Panc1 (cell line): ENCODE data around the gene RASSF10. TPM values are rescaled to one million over a fixed set of nuclear protein-coding genes. Genes with fewer than 3 reads are reported as not detected.

Source experiments
- ATAC-seq: fragments of 200-7000 bp; cut with Tn5 transposase; 2 replicates; pipeline ENCODE4 v1.9.1; 2020; ENCODE audit warnings: mild to moderate bottlenecking, moderate library complexity
- BruUV-seq: library from RNA; stranded (reverse); fragments of 400-500 nt; replicated peaks from 2 replicates; lab custom pipeline; 2021; lab: Mats Ljungman, UMichigan
- CTCF ChIA-PET: fragments of 300-600 bp; sonication (Branson Sonifier 250); formaldehyde crosslinking; loops from one replicate; lab custom pipeline; 2022; ENCODE audit warnings: antibody characterized with exemption; lab: Charles Lee
- POLR2A ChIA-PET: fragments of 300-600 bp; sonication (Branson Sonifier 250); formaldehyde crosslinking; loops from one replicate; lab custom pipeline; 2022; ENCODE audit warnings: antibody characterized with exemption; lab: Charles Lee
- DNase-seq: peaks from one replicate; pipeline ENCODE4 v3.0.0-alpha.2; 2010; ENCODE audit warnings: low read depth, low spot score
- H3K27ac ChIP-seq: 2 replicates; pipeline ENCODE4 v1.5.1; 2011; ENCODE audit warnings: mild to moderate bottlenecking, low read length, inconsistent platforms
- H3K27me3 ChIP-seq: fragments of 200-500 bp; sonication (Bioruptor generic); 2 replicates; pipeline ENCODE4 v1.6.0; 2014; ENCODE audit warnings: low read length, inconsistent platforms; ENCODE audit not compliant: control insufficient read depth, insufficient read depth
- H3K36me3 ChIP-seq: fragments of 200-500 bp; sonication (Bioruptor generic); 2 replicates; pipeline ENCODE4 v1.5.1; 2014; ENCODE audit warnings: inconsistent platforms, mild to moderate bottlenecking, low read length, moderate library complexity; ENCODE audit not compliant: control insufficient read depth, insufficient read depth
- H3K4me1 ChIP-seq: 2 replicates; pipeline ENCODE4 v1.5.1; 2011; ENCODE audit warnings: inconsistent platforms, mild to moderate bottlenecking, low read length, moderate library complexity; ENCODE audit not compliant: control insufficient read depth, insufficient read depth
- H3K4me3 ChIP-seq, 2 experiments: 2 replicates each; pipeline ENCODE4 v1.5.1; 2011 to 2012; ENCODE audit warnings: low read depth in 2 of 2, low read length in 2 of 2, mild to moderate bottlenecking in 2 of 2, inconsistent platforms in 1 of 2, moderate library complexity in 1 of 2
- H3K9me3 ChIP-seq: fragments of 200-500 bp; sonication (Bioruptor generic); 2 replicates; pipeline ENCODE4 v1.5.1; 2014; ENCODE audit warnings: low read depth, mild to moderate bottlenecking, inconsistent platforms, low read length, moderate library complexity; ENCODE audit not compliant: control insufficient read depth, insufficient read depth
- CTCF ChIP-seq: fragments of 450-650 bp; IDR thresholded peaks from 2 replicates; pipeline ENCODE4 v1.5.1; 2017; ENCODE audit warnings: mild to moderate bottlenecking
- POLR2AphosphoS5 ChIP-seq: IDR thresholded peaks from 2 replicates; pipeline ENCODE4 v1.6.1; 2012; ENCODE audit warnings: mild to moderate bottlenecking, low read depth, low read length, moderate library complexity
- SIN3A ChIP-seq: IDR thresholded peaks from 2 replicates; pipeline ENCODE4 v1.6.1; 2012; ENCODE audit warnings: low read depth, mild to moderate bottlenecking, low read length, moderate library complexity, borderline replicate concordance; ENCODE audit not compliant: insufficient read depth
- TCF7L2 ChIP-seq: IDR thresholded peaks from 2 replicates; pipeline ENCODE4 v1.6.1; 2011; ENCODE audit warnings: mild to moderate bottlenecking, low read depth, low read length, inconsistent platforms
- in situ Hi-C: cut with HindIII; loops from 2 replicates; pipeline ENCODE4 v1.10.0; 2016; ENCODE audit warnings: low sequenced_read_pairs, low pct_unique_long_range_greater_than_20kb
- intact Hi-C: fragments of 100-400 bp; cut with micrococcal nuclease; formaldehyde crosslinking; loops from one replicate; pipeline ENCODE4 v1.10.0; 2022; ENCODE audit not compliant: unreplicated experiment
- total RNA-seq: library from RNA; stranded (reverse); gene quantifications from one replicate; pipeline ENCODE4 v1.2.1, GENCODE V29; 2021; ENCODE audit not compliant: unreplicated experiment
- TF ChIP-seq, protein P1 (sequence below), 2 experiments: IDR thresholded peaks; 2 replicates each; pipeline ENCODE4 v1.6.1; 2011 to 2012; ENCODE audit warnings: low read depth in 2 of 2, control low read depth in 1 of 2, low read length in 1 of 2, mild to moderate bottlenecking in 1 of 2, moderate library complexity in 1 of 2; ENCODE audit not compliant: insufficient read depth in 1 of 2

Gene RASSF10
- total RNA-seq, 1 experiment from 2014 or later: not detected

DNA sequence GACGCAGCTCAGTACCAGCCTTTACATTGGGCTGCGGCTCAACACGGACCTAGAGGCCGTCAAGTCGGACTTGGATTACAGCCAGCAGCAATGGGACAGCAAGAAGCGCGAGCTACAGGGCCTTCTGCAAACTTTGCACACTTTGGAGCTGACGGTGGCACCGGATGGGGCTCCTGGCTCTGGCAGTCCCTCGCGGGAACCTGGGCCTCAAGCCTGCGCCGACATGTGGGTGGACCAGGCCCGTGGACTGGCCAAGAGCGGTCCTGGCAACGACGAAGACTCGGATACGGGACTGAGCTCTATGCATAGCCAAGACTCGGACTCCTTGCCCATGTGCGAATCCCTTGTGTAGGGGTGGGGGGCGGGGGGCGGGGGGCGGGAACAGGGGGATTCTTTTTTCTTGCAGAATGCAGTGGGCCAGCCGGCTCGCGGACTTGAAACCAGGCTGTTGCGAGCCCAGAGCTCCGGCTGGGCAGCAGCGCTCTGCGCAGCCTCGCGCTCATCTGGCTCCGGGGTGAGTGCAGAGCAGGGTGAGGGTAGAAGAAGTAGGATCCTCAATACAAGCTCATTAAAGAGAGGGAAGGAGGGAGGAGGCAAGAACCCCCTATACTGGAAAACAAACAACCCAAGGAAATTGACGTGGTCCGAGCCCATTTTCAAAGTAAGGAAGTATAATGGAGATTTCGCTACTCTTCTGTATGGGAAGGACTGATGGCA, 1.8 kb downstream of the RASSF10 start:
- ChIA-PET POLR2A (no interaction called here), CTCF (no interaction called here)
- DNase-seq: no peak
- Histone ChIP-seq H3K4me3 (no peak overlapping the region), H3K9me3 (no peaks in the 10 kb centered on the region), H3K36me3 (no peaks in the 10 kb centered on the region), H3K27me3 (peaks cover 18% of the 10 kb centered on the region), H3K4me1 (no peaks in the 10 kb centered on the region), H3K27ac (no peak overlapping the region)
- BruUV-seq: no TSS peak
- intact Hi-C loops (no loop called here), in situ Hi-C loops (no loop called here)
- TF ChIP-seq POLR2AphosphoS5 (no peak), TCF7L2 (no peak), SIN3A (no peak), CTCF (no peak)
- TF ChIP-seq, protein P1, sequence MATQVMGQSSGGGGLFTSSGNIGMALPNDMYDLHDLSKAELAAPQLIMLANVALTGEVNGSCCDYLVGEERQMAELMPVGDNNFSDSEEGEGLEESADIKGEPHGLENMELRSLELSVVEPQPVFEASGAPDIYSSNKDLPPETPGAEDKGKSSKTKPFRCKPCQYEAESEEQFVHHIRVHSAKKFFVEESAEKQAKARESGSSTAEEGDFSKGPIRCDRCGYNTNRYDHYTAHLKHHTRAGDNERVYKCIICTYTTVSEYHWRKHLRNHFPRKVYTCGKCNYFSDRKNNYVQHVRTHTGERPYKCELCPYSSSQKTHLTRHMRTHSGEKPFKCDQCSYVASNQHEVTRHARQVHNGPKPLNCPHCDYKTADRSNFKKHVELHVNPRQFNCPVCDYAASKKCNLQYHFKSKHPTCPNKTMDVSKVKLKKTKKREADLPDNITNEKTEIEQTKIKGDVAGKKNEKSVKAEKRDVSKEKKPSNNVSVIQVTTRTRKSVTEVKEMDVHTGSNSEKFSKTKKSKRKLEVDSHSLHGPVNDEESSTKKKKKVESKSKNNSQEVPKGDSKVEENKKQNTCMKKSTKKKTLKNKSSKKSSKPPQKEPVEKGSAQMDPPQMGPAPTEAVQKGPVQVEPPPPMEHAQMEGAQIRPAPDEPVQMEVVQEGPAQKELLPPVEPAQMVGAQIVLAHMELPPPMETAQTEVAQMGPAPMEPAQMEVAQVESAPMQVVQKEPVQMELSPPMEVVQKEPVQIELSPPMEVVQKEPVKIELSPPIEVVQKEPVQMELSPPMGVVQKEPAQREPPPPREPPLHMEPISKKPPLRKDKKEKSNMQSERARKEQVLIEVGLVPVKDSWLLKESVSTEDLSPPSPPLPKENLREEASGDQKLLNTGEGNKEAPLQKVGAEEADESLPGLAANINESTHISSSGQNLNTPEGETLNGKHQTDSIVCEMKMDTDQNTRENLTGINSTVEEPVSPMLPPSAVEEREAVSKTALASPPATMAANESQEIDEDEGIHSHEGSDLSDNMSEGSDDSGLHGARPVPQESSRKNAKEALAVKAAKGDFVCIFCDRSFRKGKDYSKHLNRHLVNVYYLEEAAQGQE (IDR thresholded peaks at IDR 0.05; ENCODE audit: insufficient read depth in 1 of 2, low read depth in 2 of 2, low read length in 1 of 2): no peak
- no peak; the same call in 1 of the 2 replicates for ATAC-seq

GRCh38 chr11:13011466-13012055, 2.4 kb downstream of the RASSF10 start:
- H3K27me3 ChIP-seq: peaks cover 19% of the 10 kb centered on the region
- H3K4me3 ChIP-seq: no peak overlapping the region
- BruUV-seq: no TSS peak
- intact Hi-C loops (no loop called here), in situ Hi-C loops (no loop called here)
- no peaks in the 10 kb centered on the region for H3K36me3 ChIP-seq
- TF ChIP-seq POLR2AphosphoS5 (no peak), TCF7L2 (no peak), SIN3A (no peak), CTCF (no peak)
- TF ChIP-seq, protein P1 (IDR thresholded peaks at IDR 0.05; ENCODE audit: insufficient read depth in 1 of 2, low read depth in 2 of 2, low read length in 1 of 2): no peak
- POLR2A ChIA-PET: no interaction called here
- no peaks in the 10 kb centered on the region for H3K9me3 ChIP-seq
- no peak for DNase-seq
- CTCF ChIA-PET: no interaction called here
- H3K4me1 ChIP-seq: no peaks in the 10 kb centered on the region
- no peak for ATAC-seq
- H3K27ac ChIP-seq: no peak overlapping the region
